ENCODE results near the gene TBL1XR1. TPM values are rescaled to one million over a fixed set of nuclear protein-coding genes. Genes with fewer than 3 reads are reported as not detected.

Gene TBL1XR1
- total and polyA plus RNA-seq, 4 donors = 24.1 to 203 (median 77.4) TPM

DNA sequence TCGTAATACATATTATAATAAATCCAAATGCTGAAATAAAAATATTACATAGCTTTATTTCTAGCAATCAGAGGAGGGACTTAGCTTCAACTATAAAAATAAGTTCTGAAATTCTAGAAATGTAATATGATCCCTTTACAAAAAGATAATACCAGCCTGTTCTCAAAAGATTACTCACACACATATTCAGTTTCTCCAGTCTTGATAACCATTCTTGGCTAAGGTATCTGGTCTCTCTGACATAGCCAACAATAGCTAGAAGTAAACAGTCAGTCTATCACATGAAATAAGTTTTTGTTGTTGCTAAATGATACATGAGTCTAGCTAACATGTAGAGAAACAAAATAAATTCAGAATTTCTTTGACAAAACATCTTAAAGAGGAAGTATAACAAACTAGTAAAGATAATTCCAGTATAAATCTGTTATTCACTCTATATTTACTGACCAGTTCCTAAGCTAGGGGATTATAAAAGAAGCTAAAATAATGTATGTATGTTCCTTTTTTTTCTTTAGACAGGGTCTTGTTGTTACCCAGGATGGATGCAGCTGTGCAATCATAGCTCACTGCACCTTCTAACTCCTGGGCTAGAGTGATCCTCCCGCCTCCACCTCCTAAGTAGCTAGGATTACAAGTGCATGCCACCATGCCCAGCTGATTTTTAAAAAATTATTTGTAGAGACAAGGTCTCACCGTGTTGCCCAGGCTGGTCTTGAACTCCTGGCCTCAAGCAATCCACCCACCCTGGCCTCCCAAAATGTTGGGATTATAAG is 170.6 kb downstream of the TBL1XR1 start:
- TF ChIP-seq, protein P1, sequence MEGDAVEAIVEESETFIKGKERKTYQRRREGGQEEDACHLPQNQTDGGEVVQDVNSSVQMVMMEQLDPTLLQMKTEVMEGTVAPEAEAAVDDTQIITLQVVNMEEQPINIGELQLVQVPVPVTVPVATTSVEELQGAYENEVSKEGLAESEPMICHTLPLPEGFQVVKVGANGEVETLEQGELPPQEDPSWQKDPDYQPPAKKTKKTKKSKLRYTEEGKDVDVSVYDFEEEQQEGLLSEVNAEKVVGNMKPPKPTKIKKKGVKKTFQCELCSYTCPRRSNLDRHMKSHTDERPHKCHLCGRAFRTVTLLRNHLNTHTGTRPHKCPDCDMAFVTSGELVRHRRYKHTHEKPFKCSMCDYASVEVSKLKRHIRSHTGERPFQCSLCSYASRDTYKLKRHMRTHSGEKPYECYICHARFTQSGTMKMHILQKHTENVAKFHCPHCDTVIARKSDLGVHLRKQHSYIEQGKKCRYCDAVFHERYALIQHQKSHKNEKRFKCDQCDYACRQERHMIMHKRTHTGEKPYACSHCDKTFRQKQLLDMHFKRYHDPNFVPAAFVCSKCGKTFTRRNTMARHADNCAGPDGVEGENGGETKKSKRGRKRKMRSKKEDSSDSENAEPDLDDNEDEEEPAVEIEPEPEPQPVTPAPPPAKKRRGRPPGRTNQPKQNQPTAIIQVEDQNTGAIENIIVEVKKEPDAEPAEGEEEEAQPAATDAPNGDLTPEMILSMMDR (IDR thresholded peaks at IDR 0.05; ENCODE audit: control extremely low read depth, extremely low read depth) = no peak
- Histone ChIP-seq H3K4me3 (no peak overlapping the region), H3K9ac (ENCODE audit: insufficient read depth in 1 of 2, low read length in 2 of 2) (no peak overlapping the region), H3K4me1 (ENCODE audit: control insufficient read depth in 5 of 5, insufficient read depth in 5 of 5, low read length in 5 of 5) (peaks cover 0 to 6% (median 0%) of the 10 kb centered on the region in 5 donors), H3K27ac (ENCODE audit: low read depth in 1 of 2, low read length in 1 of 2) (peak overlapping the region in 1 of 2 donors; percentile 48), H3K27me3 (ENCODE audit: control insufficient read depth in 3 of 3, insufficient read depth in 3 of 3, low read length in 2 of 3) (no peaks in the 10 kb centered on the region), H3K9me3 (ENCODE audit: control insufficient read depth in 4 of 4, insufficient read depth in 3 of 4, low read length in 3 of 4) (no peaks in the 10 kb centered on the region), H3K36me3 (ENCODE audit: control insufficient read depth in 4 of 4, insufficient read depth in 4 of 4, low read length in 4 of 4) (peaks cover 6 to 36% (median 12%) of the 10 kb centered on the region in 4 donors)
- ATAC-seq (ENCODE audit: insufficient read depth, low FRiP score) = no peak
- DNase-seq = no peak
- WGBS, 2 donors = 95% methylated on average over 3 of the region's 3 CpGs

DNA sequence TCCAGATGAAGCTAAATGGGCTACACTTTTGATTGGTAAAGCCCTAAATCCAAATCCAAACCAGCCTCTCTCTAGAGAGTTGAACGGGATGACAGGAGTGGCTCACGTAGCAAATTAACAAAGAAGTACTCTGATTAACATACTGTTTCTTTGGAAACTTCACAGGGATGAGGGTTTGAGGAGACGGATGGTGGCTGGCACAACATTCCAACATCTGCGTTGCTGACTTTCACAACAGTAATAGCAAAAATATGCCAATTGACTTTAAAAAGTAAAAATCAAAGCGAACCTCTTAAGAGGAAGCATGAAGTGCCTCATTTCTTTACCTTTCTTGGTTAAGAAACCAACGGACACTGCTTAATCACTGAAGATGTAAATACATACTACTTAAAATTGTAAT is 181.4 kb downstream of the TBL1XR1 start:
- ATAC-seq (ENCODE audit: insufficient read depth, low FRiP score) (no peak), DNase-seq (no peak)
- TF ChIP-seq, protein P1 (IDR thresholded peaks at IDR 0.05; ENCODE audit: control extremely low read depth, extremely low read depth) = no peak
- Histone ChIP-seq H3K4me1 (ENCODE audit: control insufficient read depth in 5 of 5, insufficient read depth in 5 of 5, low read length in 5 of 5) (no peaks in the 10 kb centered on the region), H3K27ac (ENCODE audit: low read depth in 1 of 2, low read length in 1 of 2) (no peak overlapping the region), H3K9ac (ENCODE audit: insufficient read depth in 1 of 2, low read length in 2 of 2) (no peak overlapping the region), H3K27me3 (ENCODE audit: control insufficient read depth in 3 of 3, insufficient read depth in 3 of 3, low read length in 2 of 3) (no peaks in the 10 kb centered on the region), H3K36me3 (ENCODE audit: control insufficient read depth in 4 of 4, insufficient read depth in 4 of 4, low read length in 4 of 4) (peaks cover 0 to 10% (median 3%) of the 10 kb centered on the region in 4 donors), H3K4me3 (no peak overlapping the region), H3K9me3 (ENCODE audit: control insufficient read depth in 4 of 4, insufficient read depth in 3 of 4, low read length in 3 of 4) (no peaks in the 10 kb centered on the region)
- 73 to 82% methylated on average over 6 of the region's 6 CpGs for WGBS, 2 donors

DNA sequence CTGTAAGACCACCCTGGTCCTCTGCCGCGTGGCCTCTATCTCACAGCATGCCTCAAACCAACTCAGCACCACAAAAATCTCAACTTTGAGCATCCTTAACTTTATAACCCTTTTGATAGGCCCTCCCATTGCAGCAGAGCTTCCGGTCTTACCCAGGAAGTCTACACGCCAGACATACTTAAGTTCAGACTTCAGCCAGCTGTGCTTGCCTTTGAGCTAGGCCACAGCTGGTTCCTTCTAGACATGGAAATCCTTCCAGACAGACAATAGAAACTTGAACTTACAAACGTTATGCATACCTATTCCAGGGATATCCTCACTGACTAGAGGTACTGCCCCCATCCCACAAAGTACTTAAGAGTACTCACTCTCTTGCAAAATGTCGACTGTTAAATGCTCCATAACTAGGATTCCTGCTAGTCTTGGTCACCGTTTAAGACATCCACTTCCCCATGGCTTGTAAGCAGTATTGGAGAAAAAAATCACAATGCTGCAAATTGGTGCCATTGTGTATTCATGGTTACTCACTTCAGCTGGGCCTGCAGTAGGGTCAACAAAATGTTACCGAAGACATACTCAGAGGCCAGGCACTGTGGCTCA is 183.5 kb downstream of the TBL1XR1 start:
- H3K4me1 ChIP-seq (ENCODE audit: control insufficient read depth in 5 of 5, insufficient read depth in 5 of 5, low read length in 5 of 5) = no peaks in the 10 kb centered on the region
- H3K4me3 ChIP-seq = no peak overlapping the region
- DNase-seq (no peak), ATAC-seq (ENCODE audit: insufficient read depth, low FRiP score) (no peak)
- WGBS, 2 donors = 86 to 91% methylated on average over 8 of the region's 8 CpGs
- no peak overlapping the region for H3K9ac ChIP-seq (ENCODE audit: insufficient read depth in 1 of 2, low read length in 2 of 2)
- no peaks in the 10 kb centered on the region for H3K27me3 ChIP-seq (ENCODE audit: control insufficient read depth in 3 of 3, insufficient read depth in 3 of 3, low read length in 2 of 3)
- H3K36me3 ChIP-seq (ENCODE audit: control insufficient read depth in 4 of 4, insufficient read depth in 4 of 4, low read length in 4 of 4) = peaks cover 0 to 10% (median 3%) of the 10 kb centered on the region in 4 donors
- no peaks in the 10 kb centered on the region for H3K9me3 ChIP-seq (ENCODE audit: control insufficient read depth in 4 of 4, insufficient read depth in 3 of 4, low read length in 3 of 4)
- H3K27ac ChIP-seq (ENCODE audit: low read depth in 1 of 2, low read length in 1 of 2) = no peak overlapping the region
- TF ChIP-seq, protein P1 (IDR thresholded peaks at IDR 0.05; ENCODE audit: control extremely low read depth, extremely low read depth) = no peak
